ENCODE results near the gene KCNMB2.

Gene KCNMB2

DNA sequence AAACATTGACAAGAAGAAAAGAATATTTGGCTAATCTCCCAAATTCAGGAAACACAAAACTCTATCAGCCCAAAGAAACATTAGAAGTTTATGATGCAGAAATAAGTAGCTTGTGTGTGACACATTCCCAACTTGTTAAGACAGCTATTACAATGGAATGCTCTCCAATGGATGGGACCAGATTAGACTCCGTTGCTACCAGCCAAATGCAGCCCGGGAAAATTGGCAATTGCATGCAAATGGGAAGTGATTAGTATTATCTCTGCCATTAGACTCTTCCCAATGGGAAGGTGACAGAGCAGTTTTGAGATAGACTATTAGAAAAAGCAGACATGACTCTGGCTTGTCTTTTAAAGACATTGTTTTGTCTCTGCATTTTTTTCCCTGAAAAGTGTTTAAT, 37.4 kb upstream of the KCNMB2 start:
- TF ChIP-seq, protein P1, sequence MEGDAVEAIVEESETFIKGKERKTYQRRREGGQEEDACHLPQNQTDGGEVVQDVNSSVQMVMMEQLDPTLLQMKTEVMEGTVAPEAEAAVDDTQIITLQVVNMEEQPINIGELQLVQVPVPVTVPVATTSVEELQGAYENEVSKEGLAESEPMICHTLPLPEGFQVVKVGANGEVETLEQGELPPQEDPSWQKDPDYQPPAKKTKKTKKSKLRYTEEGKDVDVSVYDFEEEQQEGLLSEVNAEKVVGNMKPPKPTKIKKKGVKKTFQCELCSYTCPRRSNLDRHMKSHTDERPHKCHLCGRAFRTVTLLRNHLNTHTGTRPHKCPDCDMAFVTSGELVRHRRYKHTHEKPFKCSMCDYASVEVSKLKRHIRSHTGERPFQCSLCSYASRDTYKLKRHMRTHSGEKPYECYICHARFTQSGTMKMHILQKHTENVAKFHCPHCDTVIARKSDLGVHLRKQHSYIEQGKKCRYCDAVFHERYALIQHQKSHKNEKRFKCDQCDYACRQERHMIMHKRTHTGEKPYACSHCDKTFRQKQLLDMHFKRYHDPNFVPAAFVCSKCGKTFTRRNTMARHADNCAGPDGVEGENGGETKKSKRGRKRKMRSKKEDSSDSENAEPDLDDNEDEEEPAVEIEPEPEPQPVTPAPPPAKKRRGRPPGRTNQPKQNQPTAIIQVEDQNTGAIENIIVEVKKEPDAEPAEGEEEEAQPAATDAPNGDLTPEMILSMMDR (conservative IDR thresholded peaks at IDR 0.05; ENCODE audit: low read length): no peak
- DNase-seq (ENCODE audit: low read depth): peak; percentile 41
- no peak overlapping the region for H3K4me3 ChIP-seq (ENCODE audit: low read length)

DNA sequence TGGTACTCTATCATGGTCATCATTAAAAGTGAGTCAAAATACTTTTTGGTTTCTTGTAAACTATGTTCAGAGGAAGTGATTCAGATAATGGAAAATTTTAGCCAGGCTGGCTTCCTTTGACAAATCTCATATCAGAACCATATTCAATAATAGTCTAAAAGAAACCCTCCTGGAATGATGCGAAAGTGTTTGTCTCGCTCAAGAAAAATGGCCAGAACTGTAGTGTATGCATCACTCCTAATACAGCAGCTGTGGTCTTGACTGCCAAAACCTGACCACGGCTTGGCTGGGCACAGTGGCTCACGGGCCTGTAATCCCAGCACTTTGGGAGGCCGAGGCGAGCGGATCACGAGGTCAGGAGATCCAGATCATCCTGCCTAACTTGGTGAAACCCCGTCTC, 35.6 kb upstream of the KCNMB2 start:
- peak; percentile 47 for DNase-seq (ENCODE audit: low read depth)
- no peak overlapping the region for H3K4me3 ChIP-seq (ENCODE audit: low read length)
- TF ChIP-seq, protein P1 (conservative IDR thresholded peaks at IDR 0.05; ENCODE audit: low read length): no peak

DNA sequence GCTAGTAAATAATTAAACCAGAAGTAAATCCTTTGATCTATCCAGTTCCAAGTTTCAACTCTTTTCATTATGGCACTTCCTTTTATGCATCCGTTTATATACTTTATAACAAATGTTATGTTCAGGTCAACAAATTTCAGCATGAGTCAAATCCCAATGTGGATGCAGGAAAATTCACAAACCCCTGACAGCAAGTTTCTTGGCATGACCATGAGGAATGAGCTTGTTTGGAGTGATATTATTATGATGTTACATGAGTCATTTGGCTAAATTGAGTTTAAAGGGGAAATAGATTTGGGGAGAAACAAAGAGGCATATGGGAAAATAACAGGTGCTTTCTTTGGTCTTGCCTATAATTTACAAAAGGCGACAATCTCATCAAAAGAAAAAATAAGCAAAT, 32.1 kb upstream of the KCNMB2 start:
- TF ChIP-seq, protein P1 (conservative IDR thresholded peaks at IDR 0.05; ENCODE audit: low read length): no peak
- DNase-seq (ENCODE audit: low read depth): no peak
- no peak overlapping the region for H3K4me3 ChIP-seq (ENCODE audit: low read length)

DNA sequence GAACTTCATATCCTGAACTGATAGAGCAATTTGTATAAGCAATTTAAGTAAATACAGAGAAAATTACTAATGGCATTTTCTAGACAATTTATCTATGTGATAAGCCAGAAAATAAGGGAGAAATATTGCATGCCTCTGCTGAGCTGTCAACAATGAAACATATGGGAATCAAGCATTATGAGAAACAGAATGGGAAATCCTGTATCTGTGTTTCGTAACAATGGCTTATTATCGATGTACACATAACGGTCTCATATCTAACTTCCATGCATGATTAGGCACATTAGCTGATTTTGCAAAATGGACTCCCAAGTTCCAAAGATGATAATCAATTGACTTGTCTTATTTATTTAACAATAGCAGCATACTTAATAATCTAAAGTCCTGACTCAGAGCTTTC, 30.4 kb upstream of the KCNMB2 start:
- no peak overlapping the region for H3K4me3 ChIP-seq (ENCODE audit: low read length)
- TF ChIP-seq, protein P1 (conservative IDR thresholded peaks at IDR 0.05; ENCODE audit: low read length): no peak
- DNase-seq (ENCODE audit: low read depth): no peak

DNA sequence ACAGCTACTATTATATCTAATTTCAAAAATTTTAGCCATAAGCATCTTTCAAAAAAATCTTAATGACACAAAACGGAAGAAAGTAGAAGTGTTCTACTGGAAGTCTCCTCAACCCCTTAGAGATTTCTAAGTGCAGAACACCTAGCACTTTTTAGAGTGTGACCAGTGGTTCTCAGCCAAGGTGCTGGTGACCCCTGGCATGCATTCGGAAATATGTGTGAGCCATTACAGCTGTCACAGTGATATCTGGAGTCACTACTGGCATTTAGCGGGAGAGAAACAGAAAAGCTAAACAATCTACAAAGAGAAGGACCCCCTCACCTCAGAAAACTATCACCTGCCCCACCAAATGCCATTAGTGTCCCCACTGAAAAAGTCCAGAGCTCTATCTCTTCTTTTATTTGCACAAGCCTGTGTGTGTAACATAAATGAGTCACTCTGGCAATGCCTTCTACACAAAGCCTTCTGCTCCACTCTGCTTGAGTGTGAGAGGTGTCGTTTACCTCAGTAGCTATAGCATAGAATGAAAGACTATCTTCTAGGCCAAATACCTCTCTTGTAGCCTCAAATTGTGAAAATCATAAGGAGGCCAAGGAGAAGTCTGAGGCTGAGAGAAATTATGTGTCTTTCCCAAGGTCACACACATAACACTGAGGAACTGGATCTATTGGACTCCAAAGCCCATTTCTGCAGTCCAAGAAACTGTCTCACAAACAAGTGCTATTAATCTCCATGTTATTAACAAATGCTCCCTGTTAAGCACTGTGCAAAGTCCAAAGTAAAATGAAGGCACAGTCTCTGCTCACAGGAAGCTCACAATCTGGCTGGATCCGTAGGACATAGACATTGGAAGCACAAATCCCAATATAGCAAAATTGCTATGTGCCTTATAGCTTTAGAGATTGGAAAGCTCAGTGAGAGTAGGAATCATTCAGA, 28.5 kb upstream of the KCNMB2 start:
- H3K4me3 ChIP-seq (ENCODE audit: low read length): no peak overlapping the region
- no peak for DNase-seq (ENCODE audit: low read depth)
- TF ChIP-seq, protein P1 (conservative IDR thresholded peaks at IDR 0.05; ENCODE audit: low read length): no peak

DNA sequence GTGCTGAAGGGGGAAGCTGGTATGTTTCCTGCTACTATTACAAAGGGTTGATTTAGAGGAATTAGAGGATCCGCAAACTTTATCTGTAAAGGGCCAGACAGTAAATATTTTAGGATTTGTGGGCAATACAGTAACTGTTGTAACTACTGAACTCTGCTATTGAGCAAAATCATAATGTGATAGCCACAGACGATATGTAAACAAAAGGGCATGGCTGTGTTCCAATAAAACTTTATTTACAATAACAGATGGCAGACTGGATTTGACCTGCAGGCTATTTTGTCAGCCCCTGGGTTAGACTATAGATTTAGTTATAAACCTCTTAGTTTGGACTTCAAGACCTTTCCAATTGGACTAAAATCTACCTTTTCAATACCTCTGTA, 27.8 kb upstream of the KCNMB2 start:
- TF ChIP-seq, protein P1 (conservative IDR thresholded peaks at IDR 0.05; ENCODE audit: low read length): no peak
- DNase-seq (ENCODE audit: low read depth): no peak
- no peak overlapping the region for H3K4me3 ChIP-seq (ENCODE audit: low read length)

DNA sequence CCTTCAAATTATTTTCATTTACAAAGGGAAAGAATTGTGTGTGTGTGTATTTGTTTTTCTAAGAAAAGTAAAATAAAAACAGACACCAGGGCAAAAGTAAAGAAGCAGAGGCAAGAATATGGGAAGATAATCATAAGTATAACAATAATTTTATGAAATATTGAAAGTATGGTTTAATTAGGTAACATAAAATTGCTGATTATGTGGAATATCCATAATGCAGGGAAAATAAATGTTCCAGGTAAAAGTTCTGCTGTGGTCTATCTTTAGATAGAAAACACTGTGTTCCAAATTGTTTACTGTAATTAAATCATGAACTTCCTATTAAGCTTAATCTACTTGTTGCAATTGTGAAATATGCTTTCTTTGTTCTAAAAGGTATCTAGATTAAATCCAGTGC, 25.7 kb upstream of the KCNMB2 start:
- no peak for DNase-seq (ENCODE audit: low read depth)
- H3K4me3 ChIP-seq (ENCODE audit: low read length): no peak overlapping the region
- TF ChIP-seq, protein P1 (conservative IDR thresholded peaks at IDR 0.05; ENCODE audit: low read length): no peak
